PFSK-1 (cell line): ENCODE data around the gene FBXW11.

ENCODE experiments used
- FOXP2 ChIP-seq: optimal IDR thresholded peaks from 2 replicates; pipeline ENCODE3; 2011; ENCODE audit warnings: borderline replicate concordance, control low read depth, inconsistent platforms; ENCODE audit not compliant: insufficient read depth; ENCODE audit errors: extremely low read length, extremely low read depth
- POLR2AphosphoS5 ChIP-seq: IDR thresholded peaks from 2 replicates; pipeline ENCODE4 v1.6.1; 2012; ENCODE audit warnings: low read depth, mild to moderate bottlenecking, control low read depth, low read length, moderate library complexity
- SIN3A ChIP-seq: IDR thresholded peaks from 2 replicates; pipeline ENCODE4 v1.6.1; 2012; ENCODE audit warnings: mild to moderate bottlenecking, low read length, moderate library complexity, borderline replicate concordance; ENCODE audit not compliant: insufficient read depth
- TAF1 ChIP-seq: IDR thresholded peaks from 2 replicates; pipeline ENCODE4 v1.6.1; 2012; ENCODE audit warnings: low read length, control low read depth, borderline replicate concordance; ENCODE audit not compliant: insufficient read depth
- TF ChIP-seq, protein P1 (sequence below), 2 experiments: IDR thresholded peaks; 2 replicates each; pipeline versions ENCODE4 v1.6.1 to v1.8.0; 2011 to 2012; ENCODE audit warnings: low read depth in 2 of 2, low read length in 2 of 2, control low read depth in 1 of 2, inconsistent platforms in 1 of 2, mild to moderate bottlenecking in 1 of 2, moderate library complexity in 1 of 2; ENCODE audit not compliant: insufficient read depth in 1 of 2

Gene FBXW11

DNA sequence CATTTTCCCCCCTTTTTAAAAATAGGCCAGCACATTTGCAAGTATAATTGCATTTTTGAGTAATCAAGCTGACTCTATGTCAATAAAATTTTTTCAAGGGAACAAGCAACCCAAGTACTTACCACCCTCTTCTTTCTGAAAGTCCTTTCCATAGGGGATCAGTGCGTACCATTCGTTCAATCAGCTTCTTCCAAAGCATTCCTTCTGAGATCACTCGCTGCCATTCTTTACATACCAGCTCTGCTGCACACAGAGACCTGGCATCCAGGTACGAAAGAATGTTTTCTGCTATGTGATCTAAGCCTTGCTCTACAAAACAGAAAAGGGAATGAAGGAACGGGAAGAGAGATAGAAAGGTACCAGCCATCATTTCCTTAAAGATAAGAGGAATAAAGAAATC lies 106.6 kb downstream of the FBXW11 start:
- TF ChIP-seq SIN3A (no peak), FOXP2 (no peak), POLR2AphosphoS5 (no peak), TAF1 (no peak)
- TF ChIP-seq, protein P1, sequence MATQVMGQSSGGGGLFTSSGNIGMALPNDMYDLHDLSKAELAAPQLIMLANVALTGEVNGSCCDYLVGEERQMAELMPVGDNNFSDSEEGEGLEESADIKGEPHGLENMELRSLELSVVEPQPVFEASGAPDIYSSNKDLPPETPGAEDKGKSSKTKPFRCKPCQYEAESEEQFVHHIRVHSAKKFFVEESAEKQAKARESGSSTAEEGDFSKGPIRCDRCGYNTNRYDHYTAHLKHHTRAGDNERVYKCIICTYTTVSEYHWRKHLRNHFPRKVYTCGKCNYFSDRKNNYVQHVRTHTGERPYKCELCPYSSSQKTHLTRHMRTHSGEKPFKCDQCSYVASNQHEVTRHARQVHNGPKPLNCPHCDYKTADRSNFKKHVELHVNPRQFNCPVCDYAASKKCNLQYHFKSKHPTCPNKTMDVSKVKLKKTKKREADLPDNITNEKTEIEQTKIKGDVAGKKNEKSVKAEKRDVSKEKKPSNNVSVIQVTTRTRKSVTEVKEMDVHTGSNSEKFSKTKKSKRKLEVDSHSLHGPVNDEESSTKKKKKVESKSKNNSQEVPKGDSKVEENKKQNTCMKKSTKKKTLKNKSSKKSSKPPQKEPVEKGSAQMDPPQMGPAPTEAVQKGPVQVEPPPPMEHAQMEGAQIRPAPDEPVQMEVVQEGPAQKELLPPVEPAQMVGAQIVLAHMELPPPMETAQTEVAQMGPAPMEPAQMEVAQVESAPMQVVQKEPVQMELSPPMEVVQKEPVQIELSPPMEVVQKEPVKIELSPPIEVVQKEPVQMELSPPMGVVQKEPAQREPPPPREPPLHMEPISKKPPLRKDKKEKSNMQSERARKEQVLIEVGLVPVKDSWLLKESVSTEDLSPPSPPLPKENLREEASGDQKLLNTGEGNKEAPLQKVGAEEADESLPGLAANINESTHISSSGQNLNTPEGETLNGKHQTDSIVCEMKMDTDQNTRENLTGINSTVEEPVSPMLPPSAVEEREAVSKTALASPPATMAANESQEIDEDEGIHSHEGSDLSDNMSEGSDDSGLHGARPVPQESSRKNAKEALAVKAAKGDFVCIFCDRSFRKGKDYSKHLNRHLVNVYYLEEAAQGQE (IDR thresholded peaks at IDR 0.05; ENCODE audit: insufficient read depth in 1 of 2, low read depth in 2 of 2, low read length in 2 of 2) = no peak

DNA sequence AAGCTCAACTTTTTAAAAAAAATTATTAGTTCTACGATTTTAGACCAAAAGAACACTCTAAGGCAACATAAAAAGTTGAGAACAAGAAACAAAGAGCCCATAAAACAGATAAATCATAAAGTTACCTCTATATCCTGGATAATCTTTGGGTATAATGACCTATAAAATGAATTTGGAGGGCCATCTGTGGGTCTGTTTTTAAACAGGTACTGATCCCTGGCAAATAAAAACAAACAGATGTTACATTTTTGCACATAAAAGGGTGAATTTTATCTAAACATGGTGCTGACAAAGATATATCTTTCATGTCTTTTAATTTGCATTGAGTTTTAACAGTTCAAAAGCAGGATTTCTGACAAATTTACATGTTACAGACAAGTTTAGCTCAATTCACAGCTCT lies 107.6 kb downstream of the FBXW11 start:
- TF ChIP-seq FOXP2 (no peak), POLR2AphosphoS5 (no peak), TAF1 (no peak), SIN3A (no peak)
- TF ChIP-seq, protein P1 (IDR thresholded peaks at IDR 0.05; ENCODE audit: insufficient read depth in 1 of 2, low read depth in 2 of 2, low read length in 2 of 2) = no peak

GRCh38 chr5:171898386-171898785 lies 108.1 kb downstream of the FBXW11 start:
- TF ChIP-seq, protein P1 (IDR thresholded peaks at IDR 0.05; ENCODE audit: insufficient read depth in 1 of 2, low read depth in 2 of 2, low read length in 2 of 2) = no peak
- no peak for TF ChIP-seq POLR2AphosphoS5
- TF ChIP-seq SIN3A = no peak
- TF ChIP-seq FOXP2 = no peak
- no peak for TF ChIP-seq TAF1

- TF ChIP-seq TAF1 = no peak
- no peak for TF ChIP-seq FOXP2
- TF ChIP-seq POLR2AphosphoS5 = no peak
- TF ChIP-seq, protein P1 (IDR thresholded peaks at IDR 0.05; ENCODE audit: insufficient read depth in 1 of 2, low read depth in 2 of 2, low read length in 2 of 2) = no peak
- TF ChIP-seq SIN3A = no peak
Measured at GRCh38 chr5:171897231-171897630, 109.2 kb downstream of the FBXW11 start.

DNA sequence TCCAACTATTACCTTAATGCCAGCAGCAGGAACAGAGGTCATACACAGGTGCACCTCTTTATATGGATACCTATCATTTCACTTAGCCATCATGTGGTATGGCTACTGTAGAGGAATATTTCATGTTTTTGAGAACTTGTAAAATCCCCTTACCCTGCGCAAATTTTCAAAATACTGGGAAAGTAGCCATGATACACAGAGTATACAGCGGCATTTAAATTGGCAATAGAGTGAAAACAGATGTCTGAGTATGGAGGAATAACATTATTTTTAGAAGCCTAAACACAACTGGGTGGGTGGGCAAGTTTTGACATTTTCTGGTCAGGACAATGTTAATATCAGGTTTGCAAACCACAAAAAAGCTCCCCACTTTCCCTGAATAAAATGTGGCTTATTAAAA lies 111.4 kb downstream of the FBXW11 start:
- no peak for TF ChIP-seq TAF1
- TF ChIP-seq SIN3A = no peak
- no peak for TF ChIP-seq POLR2AphosphoS5
- TF ChIP-seq FOXP2 = no peak
- TF ChIP-seq, protein P1 (IDR thresholded peaks at IDR 0.05; ENCODE audit: insufficient read depth in 1 of 2, low read depth in 2 of 2, low read length in 2 of 2) = no peak
